B cell (primary cell): ENCODE results near the gene CEP112. TPM values are rescaled to one million over a fixed set of nuclear protein-coding genes. Genes with fewer than 3 reads are reported as not detected.

Source experiments
- ATAC-seq: fragments of 200-7000 bp; cut with Tn5 transposase; one replicate; pipeline ENCODE4 v1.10.0; 2021; ENCODE audit warnings: low read depth, mild to moderate bottlenecking, moderate number of reproducible peaks, moderate library complexity
- CTCF ChIA-PET: fragments of 350-600 bp; sonication (Branson Sonifier 250); formaldehyde crosslinking; loops from one replicate; lab custom pipeline; 2021; ENCODE audit warnings: antibody characterized with exemption, inconsistent platforms; lab: Charles Lee
- POLR2A ChIA-PET: fragments of 350-600 bp; sonication (Branson Sonifier 250); formaldehyde crosslinking; loops from one replicate; lab custom pipeline; 2021; ENCODE audit warnings: antibody characterized with exemption; lab: Charles Lee
- DNase-seq: peaks from one replicate; pipeline ENCODE4 v3.0.0; 2013
- H2AFZ ChIP-seq: 2 replicates; pipeline ENCODE4 v1.6.1; 2012; ENCODE audit warnings: mild to moderate bottlenecking, low read depth, low read length; ENCODE audit not compliant: insufficient read depth, poor library complexity, severe bottlenecking
- H3K27ac ChIP-seq, 2 donors: 1 replicate in 1 of 2; 2 replicates in 1 of 2; pipeline ENCODE4 v1.5.1; 2012 to 2013; ENCODE audit warnings: low read length in 2 of 2, mild to moderate bottlenecking in 2 of 2, moderate library complexity in 1 of 2
- H3K27me3 ChIP-seq, 4 experiments: fragments of 200-600 bp in 1 of 4; sonication (generic) in 1 of 4; replicated peaks in 1 of 4; 1 replicate in 2 of 4; 2 replicates in 2 of 4; pipeline versions ENCODE4 v1.6.1 to v1.7.0; 2013 to 2016; ENCODE audit warnings: low read length in 3 of 4, mild to moderate bottlenecking in 2 of 4, mixed read lengths in 1 of 4, moderate library complexity in 1 of 4; ENCODE audit not compliant: insufficient read depth in 4 of 4, control insufficient read depth in 3 of 4; ENCODE audit errors: control extremely low read depth in 1 of 4
- H3K36me3 ChIP-seq, 2 experiments: replicated peaks in 1 of 2; 1 replicate in 1 of 2; 2 replicates in 1 of 2; pipeline versions ENCODE4 v1.6.1 to v1.7.1; 2013; ENCODE audit warnings: low read length in 1 of 2; ENCODE audit not compliant: insufficient read depth in 2 of 2, control insufficient read depth in 1 of 2; ENCODE audit errors: control extremely low read depth in 1 of 2, extremely low read depth in 1 of 2
- H3K4me1 ChIP-seq, 2 donors: fragments of 200-600 bp in 1 of 2; sonication (generic) in 1 of 2; 1 replicate in 1 of 2; 2 replicates in 1 of 2; pipeline versions ENCODE4 v1.5.1 to v1.6.1; 2013 to 2017; ENCODE audit warnings: low read length in 2 of 2; ENCODE audit not compliant: control insufficient read depth in 2 of 2, insufficient read depth in 2 of 2
- H3K4me2 ChIP-seq: replicated peaks from 2 replicates; pipeline ENCODE3; 2012; ENCODE audit warnings: mild to moderate bottlenecking, low read depth, low read length; ENCODE audit not compliant: poor library complexity, severe bottlenecking
- H3K4me3 ChIP-seq, 5 experiments: fragments of 200-600 bp in 1 of 5; sonication (generic) in 1 of 5; 1 replicate in 3 of 5; 2 replicates in 2 of 5; pipeline versions ENCODE4 v1.5.1 to v1.7.0; 2011 to 2016; ENCODE audit warnings: low read length in 4 of 5, mild to moderate bottlenecking in 4 of 5, low read depth in 2 of 5, control low read depth in 1 of 5, moderate library complexity in 1 of 5; ENCODE audit not compliant: insufficient read depth in 1 of 5; ENCODE audit errors: control extremely low read depth in 1 of 5, extremely low read depth in 1 of 5
- H3K79me2 ChIP-seq: fragments of 200-600 bp; sonication (generic); one replicate; pipeline ENCODE4 v1.6.0; 2016; ENCODE audit warnings: low read length; ENCODE audit not compliant: control insufficient read depth, insufficient read depth
- H3K9ac ChIP-seq: fragments of 200-600 bp; sonication (generic); 2 replicates; pipeline ENCODE4 v1.6.1; 2017; ENCODE audit warnings: mild to moderate bottlenecking, low read length, moderate library complexity
- H3K9me3 ChIP-seq, 3 donors: one replicate each; pipeline versions ENCODE4 v1.6.1 to v1.7.1; 2013; ENCODE audit warnings: low read length in 2 of 3; ENCODE audit not compliant: control insufficient read depth in 2 of 3, insufficient read depth in 1 of 3; ENCODE audit errors: control extremely low read depth in 1 of 3
- H4K20me1 ChIP-seq: 2 replicates; pipeline ENCODE4 v1.6.0; 2012; ENCODE audit warnings: mild to moderate bottlenecking, low read length; ENCODE audit not compliant: insufficient read depth, control insufficient read depth, poor library complexity, severe bottlenecking
- H3K27ac Mint-ChIP-seq: one replicate; pipeline ENCODE4 v1.8.0; 2021; ENCODE audit warnings: mixed read lengths
- H3K27me3 Mint-ChIP-seq: one replicate; pipeline ENCODE4 v1.8.0; 2021; ENCODE audit warnings: mixed read lengths
- H3K4me1 Mint-ChIP-seq: one replicate; pipeline ENCODE4 v1.8.0; 2021; ENCODE audit warnings: mixed read lengths
- H3K4me3 Mint-ChIP-seq: one replicate; pipeline ENCODE4 v1.8.0; 2021; ENCODE audit warnings: mixed read lengths
- H3K9me3 Mint-ChIP-seq: one replicate; pipeline ENCODE4 v1.8.0; 2022; ENCODE audit warnings: mixed read lengths; ENCODE audit not compliant: insufficient read depth
- EZH2 ChIP-seq: IDR thresholded peaks from 2 replicates; pipeline ENCODE4 v1.6.1; 2012; ENCODE audit warnings: borderline replicate concordance, low read depth, mild to moderate bottlenecking, moderate library complexity, low read length; ENCODE audit not compliant: insufficient read depth, poor library complexity, severe bottlenecking
- WGBS: methylation state at CpG from one replicate; pipeline ENCODE4 v1.1.5; 2013; ENCODE audit warnings: missing lambda C conversion rate; ENCODE audit not compliant: insufficient coverage; 5-methylcytosine and 5-hydroxymethylcytosine counted together
- intact Hi-C: fragments of 100-400 bp; cut with micrococcal nuclease; formaldehyde crosslinking; loops from one replicate; pipeline ENCODE4 v1.10.0; 2022
- polyA plus RNA-seq: library from polyadenylated mRNA; depleted of rRNA; stranded (reverse); fragments of >200 nt; gene quantifications from 2 replicates; pipeline ENCODE4 v1.2.3, GENCODE V29; 2012
- total RNA-seq, 2 donors: library from RNA; stranded (reverse); fragments of 120-200 nt in 1 of 2; gene quantifications; 1 replicate in 1 of 2; 2 replicates in 1 of 2; pipeline versions ENCODE4 v1.2.3 to v1.2.4, GENCODE V29; 2013 to 2022
- TF ChIP-seq, protein P1 (sequence below): fragments of 200-600 bp; IDR thresholded peaks from one replicate; pipeline ENCODE4 v1.8.0; 2022; ENCODE audit warnings: antibody characterized with exemption, mild to moderate bottlenecking

Gene CEP112
- total and polyA plus RNA-seq, 2 donors (not counting 1 experiment from before 2014, with no cell fraction given): 0.57 to 4.6 TPM

GRCh38 chr17:65670667-65671371, 521.1 kb downstream of the CEP112 start:
- no peak overlapping the region for H3K4me3 Mint-ChIP-seq
- no peak overlapping the region for H2AFZ ChIP-seq
- H3K27ac ChIP-seq: no peak overlapping the region
- CTCF ChIA-PET: interaction anchor here (0.6 kb wide), 1 partner anchor 75 kb away, joined by 4 read pairs; no protein-coding TSS in a partner anchor
- H3K79me2 ChIP-seq: no peaks in the 10 kb centered on the region
- H3K9ac ChIP-seq: no peak overlapping the region
- no peaks in the 10 kb centered on the region for H3K9me3 Mint-ChIP-seq
- intact Hi-C loops: no loop called here
- no peaks in the 10 kb centered on the region for H4K20me1 ChIP-seq
- no peaks in the 10 kb centered on the region for H3K36me3 ChIP-seq
- H3K4me1 ChIP-seq: no peaks in the 10 kb centered on the region
- DNase-seq: no peak
- TF ChIP-seq, protein P1, sequence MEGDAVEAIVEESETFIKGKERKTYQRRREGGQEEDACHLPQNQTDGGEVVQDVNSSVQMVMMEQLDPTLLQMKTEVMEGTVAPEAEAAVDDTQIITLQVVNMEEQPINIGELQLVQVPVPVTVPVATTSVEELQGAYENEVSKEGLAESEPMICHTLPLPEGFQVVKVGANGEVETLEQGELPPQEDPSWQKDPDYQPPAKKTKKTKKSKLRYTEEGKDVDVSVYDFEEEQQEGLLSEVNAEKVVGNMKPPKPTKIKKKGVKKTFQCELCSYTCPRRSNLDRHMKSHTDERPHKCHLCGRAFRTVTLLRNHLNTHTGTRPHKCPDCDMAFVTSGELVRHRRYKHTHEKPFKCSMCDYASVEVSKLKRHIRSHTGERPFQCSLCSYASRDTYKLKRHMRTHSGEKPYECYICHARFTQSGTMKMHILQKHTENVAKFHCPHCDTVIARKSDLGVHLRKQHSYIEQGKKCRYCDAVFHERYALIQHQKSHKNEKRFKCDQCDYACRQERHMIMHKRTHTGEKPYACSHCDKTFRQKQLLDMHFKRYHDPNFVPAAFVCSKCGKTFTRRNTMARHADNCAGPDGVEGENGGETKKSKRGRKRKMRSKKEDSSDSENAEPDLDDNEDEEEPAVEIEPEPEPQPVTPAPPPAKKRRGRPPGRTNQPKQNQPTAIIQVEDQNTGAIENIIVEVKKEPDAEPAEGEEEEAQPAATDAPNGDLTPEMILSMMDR: no peak
- TF ChIP-seq EZH2: no peak
- H3K27ac Mint-ChIP-seq: no peak overlapping the region
- H3K4me3 ChIP-seq: no peak overlapping the region
- no peaks in the 10 kb centered on the region for H3K27me3 ChIP-seq
- no peaks in the 10 kb centered on the region for H3K9me3 ChIP-seq
- no peak for ATAC-seq
- H3K4me1 Mint-ChIP-seq: no peaks in the 10 kb centered on the region
- POLR2A ChIA-PET: no interaction called here
- no peak overlapping the region for H3K4me2 ChIP-seq
- WGBS: 100% methylated on average over 2 of the region's 7 CpGs
- peaks cover 10% of the 10 kb centered on the region for H3K27me3 Mint-ChIP-seq

- no peak for ATAC-seq
- CTCF ChIA-PET: no interaction called here
These were observed 523.7 kb downstream of the CEP112 start for GRCh38 chr17:65668211-65668610.

More at GRCh38 chr17:65668211-65668610, 523.7 kb downstream of the CEP112 start:
- peaks cover 10% of the 10 kb centered on the region for H3K27me3 Mint-ChIP-seq
- no peak overlapping the region for H3K4me3 Mint-ChIP-seq
- Histone ChIP-seq H3K36me3 (no peaks in the 10 kb centered on the region), H3K27me3 (no peaks in the 10 kb centered on the region), H2AFZ (no peak overlapping the region), H3K4me3 (no peak overlapping the region), H3K9ac (no peak overlapping the region), H3K4me2 (no peak overlapping the region), H3K4me1 (no peaks in the 10 kb centered on the region), H3K27ac (no peak overlapping the region), H3K79me2 (no peaks in the 10 kb centered on the region), H3K9me3 (no peaks in the 10 kb centered on the region), H4K20me1 (no peaks in the 10 kb centered on the region)
- DNase-seq: no peak
- H3K9me3 Mint-ChIP-seq: no peaks in the 10 kb centered on the region
- no peak overlapping the region for H3K27ac Mint-ChIP-seq
- WGBS: no CpG with 5 or more reads among the region's 5 CpGs
- POLR2A ChIA-PET: no interaction called here
- H3K4me1 Mint-ChIP-seq: no peaks in the 10 kb centered on the region
- no peak for TF ChIP-seq EZH2
- TF ChIP-seq, protein P1: no peak
- intact Hi-C loops: no loop called here
